Subcutaneous adipose tissue (tissue), 4 donors: ENCODE results near the gene CLPSL1. TPM values are rescaled to one million over a fixed set of nuclear protein-coding genes. Genes with fewer than 3 reads are reported as not detected.

Experiments used
- CTCF ChIP-seq: fragments of 450-650 bp; IDR thresholded peaks from one replicate; pipeline ENCODE4 v1.5.1; 2016; ENCODE audit warnings: low read depth, mild to moderate bottlenecking, control low read depth, antibody characterized with exemption, moderate library complexity
- total RNA-seq, 4 donors: library from RNA; depleted of rRNA; stranded (reverse); fragments of >200 nt; gene quantifications; one replicate each; pipeline ENCODE4 v1.1.0, GENCODE V29; 2016

Gene CLPSL1
- total RNA-seq, 4 donors from 2014 or later: not detected

GRCh38 chr6:35790683-35791082, 9.9 kb downstream of the CLPSL1 start:
- no peak for TF ChIP-seq CTCF

- no peak for TF ChIP-seq CTCF
Measured at GRCh38 chr6:35794536-35795452, 14.0 kb downstream of the CLPSL1 start.

GRCh38 chr6:35795453-35796071, 14.7 kb downstream of the CLPSL1 start:
- no peak for TF ChIP-seq CTCF

- no peak for TF ChIP-seq CTCF
Measured at GRCh38 chr6:35796236-35796635, 15.4 kb downstream of the CLPSL1 start.

GRCh38 chr6:35797837-35798526, 17.2 kb downstream of the CLPSL1 start:
- TF ChIP-seq CTCF: no peak

- no peak for TF ChIP-seq CTCF
Measured at GRCh38 chr6:35798706-35799105, 17.9 kb downstream of the CLPSL1 start.

GRCh38 chr6:35801148-35801547, 20.3 kb downstream of the CLPSL1 start:
- TF ChIP-seq CTCF: no peak
